Sigmoid colon (tissue), 7 donors: ENCODE measurements around the gene SLC4A7. TPM values are rescaled to one million over a fixed set of nuclear protein-coding genes. Genes with fewer than 3 reads are reported as not detected.

Experiments
- DNase-seq: peaks from one replicate; pipeline ENCODE4 v3.0.0-alpha.2; 2019
- H3K27ac ChIP-seq, 4 donors: fragments of 200-600 bp; sonication (generic); one replicate each; pipeline ENCODE4 v1.5.1; 2016 to 2019; ENCODE audit warnings: mild to moderate bottlenecking in 1 of 4
- H3K27me3 ChIP-seq, 3 donors: fragments of 200-600 bp; sonication (generic); one replicate each; pipeline ENCODE4 v1.5.1; 2019; ENCODE audit warnings: mild to moderate bottlenecking in 1 of 3
- H3K36me3 ChIP-seq, 4 donors: fragments of 200-600 bp; sonication (generic); one replicate each; pipeline ENCODE4 v1.5.1; 2016 to 2019
- H3K4me1 ChIP-seq, 4 donors: fragments of 200-600 bp; sonication (generic); one replicate each; pipeline ENCODE4 v1.5.1; 2017 to 2019
- H3K4me3 ChIP-seq, 4 donors: fragments of 200-600 bp; sonication (generic); one replicate each; pipeline ENCODE4 v1.5.1; 2017 to 2019; ENCODE audit warnings: mild to moderate bottlenecking in 2 of 4, moderate library complexity in 1 of 4
- H3K9me3 ChIP-seq, 4 donors: fragments of 200-600 bp in 3 of 4; sonication (generic) in 3 of 4; one replicate each; pipeline versions ENCODE4 v1.5.1 to v1.6.1; 2013 to 2019
- CTCF ChIP-seq, 4 experiments: fragments of 450-650 bp in 3 of 4; fragments of 200-600 bp in 1 of 4; IDR thresholded peaks; one replicate each; pipeline ENCODE4 v1.5.1; 2016 to 2019; ENCODE audit warnings: antibody characterized with exemption in 4 of 4, mild to moderate bottlenecking in 3 of 4, moderate library complexity in 2 of 4
- EP300 ChIP-seq, 4 donors: sonication (generic); formaldehyde crosslinking; IDR thresholded peaks; one replicate each; pipeline ENCODE4 v1.6.1; 2017; ENCODE audit warnings: antibody characterized with exemption in 4 of 4
- POLR2A ChIP-seq, 2 donors: fragments of 450-650 bp; IDR thresholded peaks; one replicate each; pipeline ENCODE4 v1.6.1; 2016; ENCODE audit warnings: antibody characterized with exemption in 2 of 2, mild to moderate bottlenecking in 2 of 2, moderate library complexity in 2 of 2
- POLR2AphosphoS5 ChIP-seq, 4 donors: sonication (generic); formaldehyde crosslinking; IDR thresholded peaks; one replicate each; pipeline ENCODE4 v1.6.1; 2017; ENCODE audit warnings: antibody characterized with exemption in 4 of 4
- WGBS, 2 donors: extraction: QIAGEN DNeasy Blood & Tissue Kit; methylation state at CpG; one replicate each; pipeline ENCODE4 v1.1.7; 2013; 5-methylcytosine and 5-hydroxymethylcytosine counted together
- intact Hi-C: fragments of 100-400 bp; cut with DNase I; formaldehyde crosslinking; loops from one replicate; pipeline ENCODE4 v1.15.1; 2023
- polyA plus RNA-seq, 3 donors: library from polyadenylated mRNA; stranded (reverse); fragments of 200-250 nt; gene quantifications; one replicate each; pipeline ENCODE4 v1.2.3, GENCODE V29; 2013
- total RNA-seq, 4 donors: library from RNA; depleted of rRNA; stranded (reverse); fragments of >200 nt; gene quantifications; one replicate each; pipeline ENCODE4 v1.1.0, GENCODE V29; 2016
- donor health status: healthy with polysubstance abuse.
- donor health status: Bipolar disorder and iron deficiency.
- donor health status: healthy.

Gene SLC4A7
- total and polyA plus RNA-seq, 7 donors: 1.6 to 91.0 (median 63.8) TPM

GRCh38 chr3:27501759-27502158, 17.6 kb upstream of the SLC4A7 start:
- TF ChIP-seq POLR2A (IDR thresholded peaks at IDR 0.05) (no peak), CTCF (IDR thresholded peaks at IDR 0.05) (no peak), EP300 (IDR thresholded peaks at IDR 0.05) (no peak), POLR2AphosphoS5 (IDR thresholded peaks at IDR 0.05) (no peak)
- Histone ChIP-seq H3K9me3 (no peaks in the 10 kb centered on the region), H3K36me3 (no peaks in the 10 kb centered on the region), H3K4me1 (peaks cover 0 to 11% (median 6%) of the 10 kb centered on the region in 4 donors), H3K4me3 (no peak overlapping the region), H3K27ac (no peak overlapping the region), H3K27me3 (no peaks in the 10 kb centered on the region)
- 79 to 90% methylated on average over 3 of the region's 3 CpGs for WGBS, 2 donors
- DNase-seq: no peak
- intact Hi-C loops: no loop called here

GRCh38 chr3:27500986-27501385, 16.8 kb upstream of the SLC4A7 start:
- no peak overlapping the region for H3K27ac ChIP-seq

GRCh38 chr3:27500035-27500434, 15.9 kb upstream of the SLC4A7 start:
- no peaks in the 10 kb centered on the region for H3K9me3 ChIP-seq
- 96 to 98% methylated on average over 1 of the region's 1 CpG for WGBS, 2 donors
- TF ChIP-seq POLR2A (IDR thresholded peaks at IDR 0.05) (no peak), POLR2AphosphoS5 (IDR thresholded peaks at IDR 0.05) (no peak), CTCF (IDR thresholded peaks at IDR 0.05) (no peak), EP300 (IDR thresholded peaks at IDR 0.05) (no peak)
- peaks cover 0 to 11% (median 10%) of the 10 kb centered on the region in 4 donors for H3K4me1 ChIP-seq
- intact Hi-C loops: no loop called here
- DNase-seq: no peak
- H3K36me3 ChIP-seq: no peaks in the 10 kb centered on the region
- H3K27me3 ChIP-seq: no peaks in the 10 kb centered on the region
- no peak overlapping the region for H3K4me3 ChIP-seq
- no peak overlapping the region for H3K27ac ChIP-seq

More at GRCh38 chr3:27500986-27501385, 16.8 kb upstream of the SLC4A7 start:
- intact Hi-C loops: no loop called here
- peaks cover 0 to 11% (median 8%) of the 10 kb centered on the region in 4 donors for H3K4me1 ChIP-seq
- no peak overlapping the region for H3K4me3 ChIP-seq
- no peaks in the 10 kb centered on the region for H3K36me3 ChIP-seq
- TF ChIP-seq POLR2AphosphoS5 (IDR thresholded peaks at IDR 0.05) (no peak), POLR2A (IDR thresholded peaks at IDR 0.05) (no peak), CTCF (IDR thresholded peaks at IDR 0.05) (no peak), EP300 (IDR thresholded peaks at IDR 0.05) (no peak)
- DNase-seq: no peak
- H3K9me3 ChIP-seq: no peaks in the 10 kb centered on the region
- no peaks in the 10 kb centered on the region for H3K27me3 ChIP-seq

GRCh38 chr3:27494784-27495183, 10.6 kb upstream of the SLC4A7 start:
- no peak overlapping the region for H3K4me3 ChIP-seq
- TF ChIP-seq CTCF (IDR thresholded peaks at IDR 0.05) (no peak), POLR2AphosphoS5 (IDR thresholded peaks at IDR 0.05) (no peak), POLR2A (IDR thresholded peaks at IDR 0.05) (no peak), EP300 (IDR thresholded peaks at IDR 0.05) (no peak)
- H3K4me1 ChIP-seq: peaks cover 0 to 7% (median 0%) of the 10 kb centered on the region in 4 donors
- H3K36me3 ChIP-seq: no peaks in the 10 kb centered on the region
- H3K9me3 ChIP-seq: no peaks in the 10 kb centered on the region
- H3K27me3 ChIP-seq: no peaks in the 10 kb centered on the region
- intact Hi-C loops: no loop called here
- H3K27ac ChIP-seq: no peak overlapping the region
- DNase-seq: no peak

GRCh38 chr3:27488821-27489220, 4.6 kb upstream of the SLC4A7 start:
- TF ChIP-seq POLR2AphosphoS5 (IDR thresholded peaks at IDR 0.05): no peak
- no peak for TF ChIP-seq POLR2A (IDR thresholded peaks at IDR 0.05)
- TF ChIP-seq CTCF (IDR thresholded peaks at IDR 0.05): no peak
- TF ChIP-seq EP300 (IDR thresholded peaks at IDR 0.05): no peak
- Histone ChIP-seq H3K9me3 (no peaks in the 10 kb centered on the region), H3K27ac (no peak overlapping the region), H3K36me3 (no peaks in the 10 kb centered on the region), H3K27me3 (no peaks in the 10 kb centered on the region), H3K4me3 (no peak overlapping the region), H3K4me1 (peaks cover 0 to 18% (median 8%) of the 10 kb centered on the region in 4 donors)
- 96 to 97% methylated on average over 2 of the region's 2 CpGs for WGBS, 2 donors
- intact Hi-C loops: loop anchor here (5.0 to 10.0 kb wide), 2 partner anchors 33 to 1694 kb away; partner anchors contain the start of gene OXSM
- no peak for DNase-seq
